ENCODE results near the gene RSKR. TPM values are rescaled to one million over a fixed set of nuclear protein-coding genes. Genes with fewer than 3 reads are reported as not detected.

The RSKR gene
- total and polyA plus RNA-seq, 9 of the 15 experiments (the other 6 are each of a cell fraction or from before 2014, with no cell fraction given): 1.4 to 42.3 (median 16.2) TPM

DNA sequence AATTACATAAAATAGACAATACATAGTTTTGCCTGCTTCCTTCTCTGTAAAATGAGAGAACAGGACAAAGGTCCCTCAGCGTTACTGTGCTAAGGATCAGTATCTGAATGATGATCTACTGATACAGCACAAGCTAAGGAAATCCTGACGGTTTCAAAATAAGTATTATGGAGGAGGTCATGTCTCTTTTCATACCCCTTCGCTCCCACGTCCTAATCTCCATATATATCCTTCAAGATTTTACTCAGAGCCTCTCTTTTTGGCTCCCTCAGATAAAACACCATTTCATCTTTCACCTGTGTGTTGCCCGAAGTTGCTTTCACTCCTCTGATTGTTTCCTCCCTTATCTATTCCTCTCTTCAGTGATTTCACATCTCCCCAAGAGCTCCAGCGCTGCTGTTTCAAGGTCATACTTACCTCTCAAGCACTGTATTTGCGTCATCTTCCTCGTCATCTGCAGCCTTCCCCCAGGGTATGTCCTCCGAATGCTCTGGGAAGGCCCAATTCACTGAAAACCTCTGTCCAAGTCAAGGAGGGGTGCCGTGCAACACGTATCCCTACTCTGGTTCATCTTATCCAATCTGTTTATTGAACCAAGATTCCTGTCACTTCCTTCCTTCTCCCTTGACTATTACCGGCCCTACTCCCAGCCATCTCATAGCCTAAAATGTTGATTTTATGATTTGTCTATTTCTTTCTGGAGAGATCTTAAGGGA is 32.2 kb upstream of the RSKR start (continued):
- TF ChIP-seq FOXO4 (CRISPR knock-in tag; IDR thresholded peaks at IDR 0.05) (no peak), NFXL1 (CRISPR knock-in tag; IDR thresholded peaks at IDR 0.05) (peak; percentile 50; the same call in 1 of the 2 replicates), KDM4B (IDR thresholded peaks at IDR 0.05; ENCODE audit: borderline replicate concordance in 2 of 2, low read depth in 1 of 2) (no peak), MTA1 (IDR thresholded peaks at IDR 0.05; ENCODE audit: borderline replicate concordance) (no peak; the same call in 1 of the 2 replicates), HIVEP1 (CRISPR knock-in tag; IDR thresholded peaks at IDR 0.05) (0 out of 2 replicates have a peak, but pooled peaks have one; percentile 32), ZNF766 (CRISPR knock-in tag; conservative IDR thresholded peaks at IDR 0.05) (peak; percentile 81), C11orf30 (IDR thresholded peaks at IDR 0.05; ENCODE audit: low read depth) (no peak), ZNF589 (CRISPR knock-in tag; IDR thresholded peaks at IDR 0.05; ENCODE audit: low read depth) (peak; percentile 94), L3MBTL2 (IDR thresholded peaks at IDR 0.05) (no peak; the same call in 1 of the 2 replicates), MCM7 (IDR thresholded peaks at IDR 0.05) (no peak), POLR2B (IDR thresholded peaks at IDR 0.05; ENCODE audit: low read depth, partially characterized antibody) (peak; percentile 35), HDAC2 (IDR thresholded peaks at IDR 0.05) (peak; percentile 83), POLR2A (conservative IDR thresholded peaks at IDR 0.05) (peak; percentile 38; the same call in 1 of the 2 replicates), DPF2 (IDR thresholded peaks at IDR 0.05) (peak; percentile 59; the same call in 1 of the 2 replicates), SMARCC2 (IDR thresholded peaks at IDR 0.05; ENCODE audit: low read depth) (no peak), CREBBP (IDR thresholded peaks at IDR 0.05; ENCODE audit: low read depth, low read length) (no peak), THRAP3 (IDR thresholded peaks at IDR 0.05; ENCODE audit: borderline replicate concordance) (peak; percentile 19; the same call in 1 of the 2 replicates), ZNF175 (CRISPR knock-in tag; IDR thresholded peaks at IDR 0.05; ENCODE audit: low read depth) (peak; percentile 92), CTBP1 (IDR thresholded peaks at IDR 0.05; ENCODE audit: borderline replicate concordance) (peak; percentile 82), ELF4 (CRISPR knock-in tag; IDR thresholded peaks at IDR 0.05) (0 out of 2 replicates have a peak, but pooled peaks have one; percentile 38), HDAC1 (IDR thresholded peaks at IDR 0.05) (peak in 1 of 2 experiments; percentile 46; a peak in 2 of 4 replicates), ZNF146 (CRISPR knock-in tag; IDR thresholded peaks at IDR 0.05; ENCODE audit: unreplicated experiment) (no peak), CREB1 (IDR thresholded peaks at IDR 0.05) (peak; percentile 85), CREB1 (CRISPR knock-in tag; IDR thresholded peaks at IDR 0.05) (no peak), DDX20 (tag; IDR thresholded peaks at IDR 0.05; ENCODE audit: low read depth) (peak; percentile 56)
- TF ChIP-seq, protein P1, sequence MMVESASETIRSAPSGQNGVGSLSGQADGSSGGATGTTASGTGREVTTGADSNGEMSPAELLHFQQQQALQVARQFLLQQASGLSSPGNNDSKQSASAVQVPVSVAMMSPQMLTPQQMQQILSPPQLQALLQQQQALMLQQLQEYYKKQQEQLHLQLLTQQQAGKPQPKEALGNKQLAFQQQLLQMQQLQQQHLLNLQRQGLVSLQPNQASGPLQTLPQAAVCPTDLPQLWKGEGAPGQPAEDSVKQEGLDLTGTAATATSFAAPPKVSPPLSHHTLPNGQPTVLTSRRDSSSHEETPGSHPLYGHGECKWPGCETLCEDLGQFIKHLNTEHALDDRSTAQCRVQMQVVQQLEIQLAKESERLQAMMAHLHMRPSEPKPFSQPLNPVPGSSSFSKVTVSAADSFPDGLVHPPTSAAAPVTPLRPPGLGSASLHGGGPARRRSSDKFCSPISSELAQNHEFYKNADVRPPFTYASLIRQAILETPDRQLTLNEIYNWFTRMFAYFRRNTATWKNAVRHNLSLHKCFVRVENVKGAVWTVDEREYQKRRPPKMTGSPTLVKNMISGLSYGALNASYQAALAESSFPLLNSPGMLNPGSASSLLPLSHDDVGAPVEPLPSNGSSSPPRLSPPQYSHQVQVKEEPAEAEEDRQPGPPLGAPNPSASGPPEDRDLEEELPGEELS (CRISPR knock-in tag; IDR thresholded peaks at IDR 0.05; ENCODE audit: borderline replicate concordance): 0 out of 2 replicates have a peak, but pooled peaks have one; percentile 64
- TF ChIP-seq, protein P2, sequence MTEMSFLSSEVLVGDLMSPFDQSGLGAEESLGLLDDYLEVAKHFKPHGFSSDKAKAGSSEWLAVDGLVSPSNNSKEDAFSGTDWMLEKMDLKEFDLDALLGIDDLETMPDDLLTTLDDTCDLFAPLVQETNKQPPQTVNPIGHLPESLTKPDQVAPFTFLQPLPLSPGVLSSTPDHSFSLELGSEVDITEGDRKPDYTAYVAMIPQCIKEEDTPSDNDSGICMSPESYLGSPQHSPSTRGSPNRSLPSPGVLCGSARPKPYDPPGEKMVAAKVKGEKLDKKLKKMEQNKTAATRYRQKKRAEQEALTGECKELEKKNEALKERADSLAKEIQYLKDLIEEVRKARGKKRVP (CRISPR knock-in tag; IDR thresholded peaks at IDR 0.05): peak; percentile 63; the same call in 1 of the 2 replicates

All from K562 (cell line).